Hematopoietic multipotent progenitor cell treated with erythropoietin and hydrocortisone succinate and interleukin-3 and kit ligand, for 17 days (in vitro differentiated cells): ENCODE data around the gene PRPF6.

Experiments used
- DNase-seq: peaks from one replicate; pipeline ENCODE4 v3.0.0-alpha.2; 2015; ENCODE audit warnings: low spot score

Gene PRPF6

GRCh38 chr20:63945031-63945658, 35.8 kb upstream of the PRPF6 start:
- no peak for DNase-seq

GRCh38 chr20:63945921-63946920, 34.7 kb upstream of the PRPF6 start:
- no peak for DNase-seq

GRCh38 chr20:63946986-63947637, 33.8 kb upstream of the PRPF6 start:
- DNase-seq = no peak

- DNase-seq = no peak
Measured at GRCh38 chr20:63947638-63948456, 33.1 kb upstream of the PRPF6 start.

- no peak for DNase-seq
Measured at GRCh38 chr20:63950701-63951397, 30.1 kb upstream of the PRPF6 start.

GRCh38 chr20:63951398-63952209, 29.3 kb upstream of the PRPF6 start:
- no peak for DNase-seq

- no peak for DNase-seq
Measured at GRCh38 chr20:63952210-63952535, 28.8 kb upstream of the PRPF6 start.

GRCh38 chr20:63952769-63953168, 28.2 kb upstream of the PRPF6 start:
- no peak for DNase-seq

- no peak for DNase-seq
Measured at GRCh38 chr20:63953764-63954429, 27.0 kb upstream of the PRPF6 start.

GRCh38 chr20:63955281-63955826, 25.6 kb upstream of the PRPF6 start:
- DNase-seq = peak; percentile 38

- DNase-seq = peak; percentile 90
Measured at GRCh38 chr20:63955827-63956663, 24.9 kb upstream of the PRPF6 start, which contains the start of gene UCKL1. Gene UCKL1, minus strand, starts transcription at chr20:63956416. Its CDS starts 44 bp downstream, at chr20:63956372.

GRCh38 chr20:63956664-63957003, 24.3 kb upstream of the PRPF6 start:
- DNase-seq = no peak

- peak; percentile 42 for DNase-seq
Measured at GRCh38 chr20:63957004-63957689, 23.8 kb upstream of the PRPF6 start.

- DNase-seq = no peak
Measured at GRCh38 chr20:63957690-63958441, 23.1 kb upstream of the PRPF6 start.

- no peak for DNase-seq
Measured at GRCh38 chr20:63958471-63958870, 22.5 kb upstream of the PRPF6 start.

- no peak for DNase-seq
Measured at GRCh38 chr20:63958964-63959698, 21.8 kb upstream of the PRPF6 start.

- no peak for DNase-seq
Measured at GRCh38 chr20:63959699-63960075, 21.2 kb upstream of the PRPF6 start.
